GM12878 (cell line): ENCODE data around the gene ST6GALNAC3.

ENCODE experiments used
- BCL11A ChIP-seq: IDR thresholded peaks from 2 replicates; pipeline ENCODE4 v1.6.1; 2011; ENCODE audit warnings: low read depth, low read length
- CREB1 ChIP-seq: IDR thresholded peaks from 2 replicates; pipeline ENCODE4 v1.6.1; 2012; ENCODE audit warnings: low read depth, mild to moderate bottlenecking, inconsistent platforms
- NBN ChIP-seq: fragments of 450-650 bp; IDR thresholded peaks from 2 replicates; pipeline ENCODE4 v1.6.1; 2016
- POLR2AphosphoS5 ChIP-seq: IDR thresholded peaks from 2 replicates; pipeline ENCODE4 v1.6.1; 2011; ENCODE audit warnings: mild to moderate bottlenecking, low read length, inconsistent platforms
- RCOR1 ChIP-seq: conservative IDR thresholded peaks from 2 replicates; pipeline ENCODE4 v1.6.1; 2012; ENCODE audit warnings: low read depth, low read length, improper control_type of control experiment
- TF ChIP-seq, protein P1 (sequence below), 3 experiments: IDR thresholded peaks in 2 of 3; conservative IDR thresholded peaks in 1 of 3; 2 replicates each; pipeline ENCODE4 v1.5.1; 2011; ENCODE audit warnings: low read depth in 3 of 3, low read length in 3 of 3, mild to moderate bottlenecking in 3 of 3, control low read depth in 2 of 3, moderate library complexity in 2 of 3, inconsistent platforms in 1 of 3, mixed read lengths in 1 of 3; ENCODE audit not compliant: control insufficient read depth in 2 of 3, insufficient read depth in 1 of 3; ENCODE audit errors: extremely low read depth in 1 of 3
- TF ChIP-seq, protein P2 (sequence below): IDR thresholded peaks from 2 replicates; pipeline ENCODE4 v1.6.1; 2012; ENCODE audit warnings: low read depth, low read length, improper control_type of control experiment

DNA sequence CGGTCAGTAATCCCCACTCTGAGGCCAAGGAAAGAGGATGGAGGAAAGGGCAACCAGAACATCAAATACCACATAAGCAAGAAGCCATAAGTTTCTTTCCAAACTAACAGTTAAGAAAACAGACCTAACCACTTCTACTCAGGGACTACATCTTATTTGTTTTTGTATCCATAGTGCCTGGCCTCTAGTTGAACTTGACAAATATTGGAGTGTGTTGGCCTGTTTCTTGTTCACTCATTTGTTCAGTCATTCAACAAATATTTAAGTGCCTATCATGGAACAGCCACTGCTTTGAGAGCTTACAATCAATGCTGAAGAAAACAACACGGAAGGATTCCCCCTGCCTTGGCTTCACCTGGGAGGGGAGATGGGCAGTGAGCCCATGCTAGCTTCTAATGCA, 69.7 kb downstream of the ST6GALNAC3 start:
- TF ChIP-seq BCL11A = no peak
- TF ChIP-seq CREB1 = no peak
- no peak for TF ChIP-seq NBN
- no peak for TF ChIP-seq POLR2AphosphoS5
- TF ChIP-seq, protein P1, sequence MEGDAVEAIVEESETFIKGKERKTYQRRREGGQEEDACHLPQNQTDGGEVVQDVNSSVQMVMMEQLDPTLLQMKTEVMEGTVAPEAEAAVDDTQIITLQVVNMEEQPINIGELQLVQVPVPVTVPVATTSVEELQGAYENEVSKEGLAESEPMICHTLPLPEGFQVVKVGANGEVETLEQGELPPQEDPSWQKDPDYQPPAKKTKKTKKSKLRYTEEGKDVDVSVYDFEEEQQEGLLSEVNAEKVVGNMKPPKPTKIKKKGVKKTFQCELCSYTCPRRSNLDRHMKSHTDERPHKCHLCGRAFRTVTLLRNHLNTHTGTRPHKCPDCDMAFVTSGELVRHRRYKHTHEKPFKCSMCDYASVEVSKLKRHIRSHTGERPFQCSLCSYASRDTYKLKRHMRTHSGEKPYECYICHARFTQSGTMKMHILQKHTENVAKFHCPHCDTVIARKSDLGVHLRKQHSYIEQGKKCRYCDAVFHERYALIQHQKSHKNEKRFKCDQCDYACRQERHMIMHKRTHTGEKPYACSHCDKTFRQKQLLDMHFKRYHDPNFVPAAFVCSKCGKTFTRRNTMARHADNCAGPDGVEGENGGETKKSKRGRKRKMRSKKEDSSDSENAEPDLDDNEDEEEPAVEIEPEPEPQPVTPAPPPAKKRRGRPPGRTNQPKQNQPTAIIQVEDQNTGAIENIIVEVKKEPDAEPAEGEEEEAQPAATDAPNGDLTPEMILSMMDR (IDR thresholded peaks at IDR 0.05 in 2 of 3, conservative IDR thresholded peaks at IDR 0.05 in 1 of 3; ENCODE audit: control insufficient read depth in 2 of 3, extremely low read depth in 1 of 3, insufficient read depth in 1 of 3, low read depth in 3 of 3, low read length in 3 of 3) = no peak
- TF ChIP-seq, protein P2, sequence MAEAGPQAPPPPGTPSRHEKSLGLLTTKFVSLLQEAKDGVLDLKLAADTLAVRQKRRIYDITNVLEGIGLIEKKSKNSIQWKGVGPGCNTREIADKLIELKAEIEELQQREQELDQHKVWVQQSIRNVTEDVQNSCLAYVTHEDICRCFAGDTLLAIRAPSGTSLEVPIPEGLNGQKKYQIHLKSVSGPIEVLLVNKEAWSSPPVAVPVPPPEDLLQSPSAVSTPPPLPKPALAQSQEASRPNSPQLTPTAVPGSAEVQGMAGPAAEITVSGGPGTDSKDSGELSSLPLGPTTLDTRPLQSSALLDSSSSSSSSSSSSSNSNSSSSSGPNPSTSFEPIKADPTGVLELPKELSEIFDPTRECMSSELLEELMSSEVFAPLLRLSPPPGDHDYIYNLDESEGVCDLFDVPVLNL = no peak
- no peak for TF ChIP-seq RCOR1
